Heart left ventricle (tissue), 16 donors: ENCODE measurements around the gene IL15. TPM values are rescaled to one million over a fixed set of nuclear protein-coding genes. Genes with fewer than 3 reads are reported as not detected.
"Not testable (repeated sequence)": the region's sequence is repeated elsewhere in the genome, so short reads cannot be mapped to it uniquely, and the experiment has no call there.

Source experiments
- ATAC-seq, 4 donors: fragments of 200-7000 bp; cut with Tn5 transposase; one replicate each; pipeline ENCODE4 v1.9.1; 2020 to 2022; ENCODE audit warnings: moderate library complexity in 4 of 4, mild to moderate bottlenecking in 3 of 4, moderate number of reproducible peaks in 1 of 4
- DNase-seq, 5 donors: peaks; one replicate each; pipeline ENCODE4 v3.0.0-alpha.2; 2020
- H3K27ac ChIP-seq, 12 donors: fragments of 200-600 bp; sonication (generic) in 4 of 12; one replicate each; pipeline versions ENCODE4 v1.5.0 to v1.8.0; 2016 to 2022; ENCODE audit warnings: mild to moderate bottlenecking in 2 of 12
- H3K27me3 ChIP-seq, 9 donors: fragments of 200-600 bp; sonication (generic) in 2 of 9; one replicate each; pipeline versions ENCODE4 v1.5.1 to v1.8.0; 2016 to 2022; ENCODE audit warnings: mild to moderate bottlenecking in 3 of 9
- H3K36me3 ChIP-seq, 9 donors: fragments of 200-600 bp; sonication (generic) in 2 of 9; one replicate each; pipeline versions ENCODE4 v1.5.0 to v1.8.0; 2018 to 2022; ENCODE audit warnings: mild to moderate bottlenecking in 2 of 9
- H3K4me1 ChIP-seq, 12 donors: fragments of 200-600 bp; sonication (generic) in 4 of 12; one replicate each; pipeline versions ENCODE4 v1.5.0 to v1.8.0; 2016 to 2022; ENCODE audit warnings: mild to moderate bottlenecking in 3 of 12
- H3K4me3 ChIP-seq, 12 donors: fragments of 200-600 bp; sonication (generic) in 4 of 12; one replicate each; pipeline versions ENCODE4 v1.5.0 to v1.8.0; 2017 to 2022; ENCODE audit warnings: mild to moderate bottlenecking in 9 of 12, moderate library complexity in 4 of 12
- H3K9me3 ChIP-seq, 12 donors: fragments of 200-600 bp; sonication (generic) in 4 of 12; one replicate each; pipeline versions ENCODE4 v1.5.0 to v1.8.0; 2016 to 2022; ENCODE audit warnings: mild to moderate bottlenecking in 1 of 12
- POLR2A ChIP-seq, 2 donors: fragments of 450-650 bp; IDR thresholded peaks; one replicate each; pipeline ENCODE4 v1.6.1; 2017; ENCODE audit warnings: antibody characterized with exemption in 2 of 2, mild to moderate bottlenecking in 2 of 2, moderate library complexity in 2 of 2
- WGBS, 4 donors: extraction: QIAGEN DNeasy Blood & Tissue Kit in 2 of 4; methylation state at CpG; one replicate each; pipeline versions ENCODE4 v1.1.5 to v1.1.7; 2013 to 2018; 5-methylcytosine and 5-hydroxymethylcytosine counted together
- intact Hi-C, 10 donors: fragments of 100-400 bp; cut with DNase I; formaldehyde crosslinking; loops; one replicate each; pipeline versions ENCODE4 v1.11.1 to v1.14.2; 2022
- polyA plus RNA-seq, 2 donors: library from polyadenylated mRNA; stranded (reverse); fragments of 200-250 nt; gene quantifications; one replicate each; pipeline ENCODE4 v1.2.3, GENCODE V29; 2013
- total RNA-seq, 9 donors: library from RNA; depleted of rRNA in 2 of 9; stranded (reverse); fragments of >200 nt in 2 of 9; fragmentation: NEBNext Ultra II Directional in 3 of 9; extraction: Animal tissue kit (Norgen Biotek cat#: 25700) in 3 of 9; gene quantifications; one replicate each; pipeline versions ENCODE4 v1.1.0 to v1.2.4, GENCODE V29; 2016 to 2023
- TF ChIP-seq, protein P1 (sequence below), 12 donors: fragments of 200-600 bp; sonication (generic) in 4 of 12; IDR thresholded peaks; one replicate each; pipeline versions ENCODE4 v1.5.0 to v1.8.0; 2018 to 2022; ENCODE audit warnings: antibody characterized with exemption in 12 of 12, mild to moderate bottlenecking in 5 of 12
- donor health status: ischemic (EF 13 %, LVEDD 7.1; RV severe dilation, severe dysfunction).
- donor health status: healthy with polysubstance abuse.
- donor health status: DM: no; HTN: yes; CAD: no.
- donor health status: DM: no; HTN: no; CAD: no.
- donor health status: ischemic (EF 25% LVEDD 6.9; RV normal size, moderate dysfunction).
- donor health status: ischemic (EF 25% LVEDD 5.7; RV mildly dilated, moderate dysfunction).
- donor health status: healthy.
- donor health status: DM: yes; HTN: yes; CAD: no.
- donor health status: ischemic (EF 35%, LVEDD 5.7; RV mildly dilated, moderate dysfunction).
- donor health status: nonischemic (EF 11% LVEDD 7.7; RV severe dilation, severe dysfunction).
- donor health status: DM: yes; HTN: yes; CAD: no.
- donor health status: PGD.
- donor health status: ischemic (EF 29% LVEDD 5.4; RV normal size, mild dysfunction).
- donor health status: nonischemic (EF 23%, LVEDD 6.1; RV moderate dilation, normal function).

Gene IL15
- total and polyA plus RNA-seq, 11 donors: 1.1 to 15.1 (median 2.5) TPM

- no peak overlapping the region for H3K27ac ChIP-seq
- WGBS, 4 donors: 68 to 80% (median 74%) methylated on average over 4 of the region's 4 CpGs
- DNase-seq (no peak), ATAC-seq (no peak)
- H3K27me3 ChIP-seq: no peaks in the 10 kb centered on the region
- H3K9me3 ChIP-seq: no peaks in the 10 kb centered on the region
- H3K36me3 ChIP-seq: no peaks in the 10 kb centered on the region
- no peaks in the 10 kb centered on the region for H3K4me1 ChIP-seq
- TF ChIP-seq POLR2A (IDR thresholded peaks at IDR 0.05): no peak
- TF ChIP-seq, protein P1, sequence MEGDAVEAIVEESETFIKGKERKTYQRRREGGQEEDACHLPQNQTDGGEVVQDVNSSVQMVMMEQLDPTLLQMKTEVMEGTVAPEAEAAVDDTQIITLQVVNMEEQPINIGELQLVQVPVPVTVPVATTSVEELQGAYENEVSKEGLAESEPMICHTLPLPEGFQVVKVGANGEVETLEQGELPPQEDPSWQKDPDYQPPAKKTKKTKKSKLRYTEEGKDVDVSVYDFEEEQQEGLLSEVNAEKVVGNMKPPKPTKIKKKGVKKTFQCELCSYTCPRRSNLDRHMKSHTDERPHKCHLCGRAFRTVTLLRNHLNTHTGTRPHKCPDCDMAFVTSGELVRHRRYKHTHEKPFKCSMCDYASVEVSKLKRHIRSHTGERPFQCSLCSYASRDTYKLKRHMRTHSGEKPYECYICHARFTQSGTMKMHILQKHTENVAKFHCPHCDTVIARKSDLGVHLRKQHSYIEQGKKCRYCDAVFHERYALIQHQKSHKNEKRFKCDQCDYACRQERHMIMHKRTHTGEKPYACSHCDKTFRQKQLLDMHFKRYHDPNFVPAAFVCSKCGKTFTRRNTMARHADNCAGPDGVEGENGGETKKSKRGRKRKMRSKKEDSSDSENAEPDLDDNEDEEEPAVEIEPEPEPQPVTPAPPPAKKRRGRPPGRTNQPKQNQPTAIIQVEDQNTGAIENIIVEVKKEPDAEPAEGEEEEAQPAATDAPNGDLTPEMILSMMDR (IDR thresholded peaks at IDR 0.05): no peak
- intact Hi-C loops: no loop called here
- H3K4me3 ChIP-seq: no peak overlapping the region
Measured at GRCh38 chr4:141680060-141680459, 43.7 kb downstream of the IL15 start.

DNA sequence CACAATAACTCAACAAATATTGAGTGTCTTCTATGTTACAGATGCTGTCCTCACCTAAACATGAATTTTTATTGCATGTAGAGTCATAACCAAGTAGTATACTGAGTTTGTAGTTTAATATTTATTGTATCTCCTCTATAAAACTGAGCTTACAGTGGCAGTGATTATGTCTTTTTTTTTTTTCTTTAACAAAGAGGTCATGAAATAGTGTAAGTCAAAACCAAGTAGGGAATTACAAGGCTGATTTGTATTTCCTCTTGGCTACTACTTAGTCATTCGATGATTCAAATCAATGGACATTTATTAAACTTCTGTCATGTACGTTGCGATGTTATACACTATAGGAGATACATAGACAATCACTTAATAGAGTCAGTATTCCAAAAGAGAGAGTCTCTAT lies 48.4 kb downstream of the IL15 start:
- WGBS, 4 donors: 92 to 97% (median 95%) methylated on average over 3 of the region's 3 CpGs
- Histone ChIP-seq H3K4me3 (no peak overlapping the region), H3K27me3 (no peaks in the 10 kb centered on the region), H3K36me3 (no peaks in the 10 kb centered on the region), H3K4me1 (peaks cover 0 to 14% (median 0%) of the 10 kb centered on the region in 12 donors), H3K27ac (no peak overlapping the region), H3K9me3 (no peaks in the 10 kb centered on the region)
- TF ChIP-seq, protein P1 (IDR thresholded peaks at IDR 0.05): no peak
- no peak for TF ChIP-seq POLR2A (IDR thresholded peaks at IDR 0.05)
- ATAC-seq (no peak), DNase-seq (no peak)
- intact Hi-C loops: no loop called here

DNA sequence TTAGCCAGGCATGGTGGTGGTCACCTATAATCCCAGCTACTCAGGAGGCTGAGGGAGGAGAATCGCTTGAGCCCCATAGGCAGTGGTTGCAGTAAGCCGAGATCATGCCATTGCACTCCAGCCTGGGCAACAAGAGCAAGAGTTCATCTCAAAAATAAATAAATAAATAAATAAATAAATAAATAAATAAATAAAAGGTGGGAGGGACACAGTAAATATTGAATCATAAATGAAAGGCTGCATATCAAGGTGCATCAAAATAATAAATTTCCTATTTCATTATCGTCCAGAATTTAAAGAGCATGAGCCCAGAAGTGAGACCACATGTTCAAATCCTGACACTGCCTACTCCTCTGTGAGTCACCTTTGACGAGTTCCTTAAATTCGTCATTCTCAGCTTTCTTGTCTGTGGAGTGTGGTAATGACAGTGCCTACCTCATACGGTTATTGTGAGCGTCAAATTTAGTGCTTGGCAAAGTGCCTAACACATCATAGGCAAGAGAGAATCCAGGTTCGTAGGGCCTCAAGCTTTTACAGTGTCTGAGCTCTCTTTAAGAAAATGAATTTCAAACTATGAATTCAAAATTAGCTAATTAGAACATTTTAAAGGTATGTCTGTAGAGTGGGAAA lies 49.9 kb downstream of the IL15 start:
- Histone ChIP-seq H3K36me3 (no peaks in the 10 kb centered on the region), H3K27me3 (no peaks in the 10 kb centered on the region), H3K27ac (peak overlapping the region in 1 of 12 donors; percentile 30), H3K4me3 (no peak overlapping the region), H3K9me3 (no peaks in the 10 kb centered on the region), H3K4me1 (peaks cover 0 to 14% (median 0%) of the 10 kb centered on the region in 12 donors)
- DNase-seq (no peak), ATAC-seq (no peak)
- TF ChIP-seq POLR2A (IDR thresholded peaks at IDR 0.05): no peak
- TF ChIP-seq, protein P1 (IDR thresholded peaks at IDR 0.05): no peak
- intact Hi-C loops: no loop called here
- WGBS, 4 donors: 62 to 67% (median 63%) methylated on average over 8 of the region's 8 CpGs

DNA sequence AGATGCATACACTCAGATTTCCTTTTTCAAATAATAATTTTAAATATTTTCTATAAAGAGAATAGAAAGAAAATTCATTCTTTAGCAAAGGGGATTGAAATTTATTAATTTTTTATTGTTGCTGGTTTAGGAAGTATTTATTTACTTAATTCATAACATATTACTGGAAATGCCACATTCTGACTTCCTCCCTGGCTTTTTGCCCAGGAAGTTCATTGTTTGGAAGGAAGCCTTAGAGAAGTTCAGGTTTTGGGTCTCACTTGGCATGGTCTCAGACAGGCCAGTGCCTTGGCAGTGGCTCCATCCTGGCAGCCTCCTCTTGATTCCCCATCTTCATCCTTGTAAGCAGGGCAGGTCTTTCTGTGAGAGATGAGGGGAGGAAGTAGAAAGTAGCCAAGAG lies 50.5 kb downstream of the IL15 start:
- no peak for DNase-seq
- peak overlapping the region in 1 of 12 donors; percentile 30 for H3K27ac ChIP-seq
- H3K27me3 ChIP-seq: no peaks in the 10 kb centered on the region
- H3K4me3 ChIP-seq: no peak overlapping the region
- H3K9me3 ChIP-seq: no peaks in the 10 kb centered on the region
- TF ChIP-seq, protein P1 (IDR thresholded peaks at IDR 0.05): no peak
- no peak for TF ChIP-seq POLR2A (IDR thresholded peaks at IDR 0.05)
- intact Hi-C loops: no loop called here
- no peaks in the 10 kb centered on the region for H3K36me3 ChIP-seq
- peak in 1 of 4 donors; percentile 31 for ATAC-seq
- peaks cover 0 to 14% (median 0%) of the 10 kb centered on the region in 12 donors for H3K4me1 ChIP-seq

GRCh38 chr4:141689726-141690296 lies 53.4 kb downstream of the IL15 start:
- 95 to 97% (median 96%) methylated on average over 16 to 29 of the region's 29 CpGs for WGBS, 4 donors
- H3K27me3 ChIP-seq, H3K36me3 ChIP-seq, intact Hi-C loops, H3K4me3 ChIP-seq, H3K27ac ChIP-seq, ATAC-seq, DNase-seq, H3K9me3 ChIP-seq: not testable (repeated sequence)
- peaks cover 0 to 15% (median 0%) of the 10 kb centered on the region in 12 donors for H3K4me1 ChIP-seq

DNA sequence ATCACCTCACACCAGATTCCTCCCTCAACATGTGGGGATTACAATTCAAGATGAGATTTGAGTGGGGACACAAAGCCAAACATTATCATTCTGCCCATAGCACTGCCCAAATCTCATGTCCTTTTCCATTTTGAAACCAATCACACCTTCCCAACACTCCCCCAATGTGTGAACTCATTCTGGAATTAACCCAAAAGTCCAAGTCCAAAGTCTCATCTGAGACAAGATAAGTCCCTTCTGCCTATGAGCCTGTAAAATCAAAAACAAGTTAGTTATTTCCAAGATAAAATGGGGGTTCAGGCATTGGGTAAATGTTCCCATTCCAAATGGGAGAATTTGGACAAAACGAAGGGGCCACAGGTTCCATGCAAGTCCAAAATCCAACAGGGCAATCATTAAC lies 54.9 kb downstream of the IL15 start:
- DNase-seq, H3K27me3 ChIP-seq, intact Hi-C loops, H3K27ac ChIP-seq, ATAC-seq, H3K4me3 ChIP-seq, H3K9me3 ChIP-seq, H3K36me3 ChIP-seq: not testable (repeated sequence)
- WGBS, 4 donors: 82 to 100% (median 91%) methylated on average over 1 of the region's 1 CpG
- peaks cover 0 to 11% (median 0%) of the 10 kb centered on the region in 12 donors for H3K4me1 ChIP-seq
